ENCODE data around the gene ZNF500. TPM values are rescaled to one million over a fixed set of nuclear protein-coding genes. Genes with fewer than 3 reads are reported as not detected.

ZNF500 gene
- total RNA-seq, 1 donor: 27.5 TPM

DNA sequence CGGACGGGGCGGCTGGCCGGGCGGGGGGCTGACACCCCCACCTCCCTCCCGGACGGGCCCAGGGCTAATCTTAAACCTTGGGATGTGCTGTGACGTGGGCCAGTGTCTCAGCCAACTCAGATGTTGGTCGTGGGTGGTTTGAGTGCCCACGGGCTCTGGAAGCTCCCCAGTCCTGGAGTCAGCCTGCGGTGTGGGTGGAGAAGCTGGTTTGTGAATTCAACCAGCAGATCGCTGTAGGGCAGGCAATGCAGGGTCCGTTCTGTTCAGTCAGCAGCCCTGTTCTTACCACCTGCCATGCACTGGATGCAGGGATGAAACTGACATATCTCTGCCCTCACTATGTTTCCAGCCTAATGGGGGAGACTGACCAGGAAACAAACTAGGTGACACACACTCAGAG is 8.0 kb upstream of the ZNF500 start:
- no peak for DNase-seq (ENCODE audit: low read depth in 2 of 3, low spot score in 2 of 3)

DNA sequence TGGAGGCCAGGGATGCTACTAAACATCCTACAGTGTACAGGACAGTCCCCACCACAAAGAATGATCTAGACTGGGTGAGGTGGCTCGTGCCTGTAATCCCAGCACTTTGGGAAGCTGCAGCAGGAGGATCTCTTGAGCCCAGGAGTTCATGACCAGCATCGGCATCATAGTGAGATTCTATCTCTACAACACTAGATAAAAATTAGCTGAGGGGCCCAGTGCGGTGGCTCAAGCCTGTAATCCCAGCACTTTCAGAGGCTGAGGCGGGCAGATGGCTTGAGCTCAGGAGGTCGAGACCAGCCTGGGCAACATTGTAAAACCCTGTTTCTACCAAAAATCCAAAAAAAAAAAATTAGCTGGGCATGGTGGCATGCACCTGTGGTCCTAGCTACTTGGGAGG is 5.4 kb upstream of the ZNF500 start:
- no peak for DNase-seq (ENCODE audit: low read depth in 2 of 3, low spot score in 2 of 3)

DNA sequence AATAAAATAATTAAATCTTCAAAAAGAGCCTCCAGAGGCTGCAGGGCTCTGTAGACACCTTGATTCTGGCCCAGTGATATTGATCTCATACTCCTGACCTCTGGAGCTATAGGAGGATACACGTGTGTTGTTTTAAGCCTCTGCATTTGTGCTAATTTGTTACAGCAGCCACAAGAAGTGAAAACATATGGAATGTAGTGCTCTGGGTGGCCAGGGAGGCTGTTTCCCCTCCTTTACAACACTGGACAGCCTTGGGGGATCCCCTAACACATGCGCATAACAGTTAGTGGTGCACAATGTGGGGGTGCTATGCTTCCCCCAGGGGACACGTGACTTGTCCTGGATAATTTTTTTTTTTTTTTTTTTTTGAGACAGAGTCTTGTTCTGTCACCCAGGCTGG is 4.7 kb upstream of the ZNF500 start:
- DNase-seq (ENCODE audit: low read depth in 2 of 3, low spot score in 2 of 3): no peak

DNA sequence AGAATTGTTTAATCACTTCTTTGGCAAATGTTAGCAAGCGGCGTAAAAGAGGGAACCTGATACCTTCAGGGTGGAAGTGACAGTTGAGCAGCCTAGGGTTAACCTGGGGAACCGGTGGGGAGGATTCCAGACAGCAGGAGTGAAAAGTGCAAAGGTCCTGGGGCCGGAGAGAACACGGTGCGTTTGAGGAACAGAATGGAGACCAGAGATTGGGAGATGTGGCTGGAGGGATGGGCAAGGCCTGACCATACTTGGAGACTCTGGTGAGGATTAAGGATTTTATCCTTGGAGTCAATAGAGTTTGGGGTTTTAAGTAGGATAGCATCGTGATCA is 2.3 kb upstream of the ZNF500 start:
- DNase-seq (ENCODE audit: low read depth in 2 of 3, low spot score in 2 of 3): no peak

DNA sequence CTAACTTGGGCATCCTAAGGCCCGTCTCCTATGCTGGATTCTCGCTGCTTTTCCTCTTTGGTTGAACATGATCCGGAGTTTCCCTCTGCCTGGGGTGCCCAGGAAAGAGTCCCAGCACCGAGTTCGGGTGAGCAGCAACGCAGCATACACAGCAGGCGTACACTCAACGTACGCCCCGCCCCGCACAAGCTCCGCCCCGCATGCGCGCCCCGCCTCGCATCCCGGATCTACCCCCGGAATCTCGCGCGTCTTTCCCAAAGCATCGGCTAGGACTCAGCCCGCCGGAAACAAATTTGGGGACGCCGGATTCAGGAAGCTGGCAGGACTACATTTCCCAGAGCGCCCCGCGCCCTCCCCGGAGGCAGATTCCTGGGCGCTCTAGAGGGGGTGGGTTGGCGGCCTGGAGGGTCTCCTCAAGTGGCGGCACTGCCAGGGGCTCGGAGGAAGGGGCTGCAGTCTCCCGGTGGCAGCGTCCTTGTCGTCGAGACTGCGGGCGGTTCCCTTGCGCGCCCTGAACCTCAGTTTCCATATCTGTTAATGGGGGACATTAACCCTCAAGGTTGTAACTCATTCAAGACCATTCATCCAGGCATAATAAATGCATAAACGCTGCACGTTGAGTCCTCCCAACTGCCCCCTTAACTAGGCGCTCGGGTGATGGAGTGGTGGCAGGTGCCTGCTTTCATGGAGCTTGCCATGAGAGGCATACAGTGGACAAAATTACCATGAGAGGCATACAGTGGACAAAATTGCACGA is 1.8 kb upstream of the ZNF500 start:
- DNase-seq (ENCODE audit: low read depth in 2 of 3, low spot score in 2 of 3): peak; percentile 67 to 81 (median 75)

DNA sequence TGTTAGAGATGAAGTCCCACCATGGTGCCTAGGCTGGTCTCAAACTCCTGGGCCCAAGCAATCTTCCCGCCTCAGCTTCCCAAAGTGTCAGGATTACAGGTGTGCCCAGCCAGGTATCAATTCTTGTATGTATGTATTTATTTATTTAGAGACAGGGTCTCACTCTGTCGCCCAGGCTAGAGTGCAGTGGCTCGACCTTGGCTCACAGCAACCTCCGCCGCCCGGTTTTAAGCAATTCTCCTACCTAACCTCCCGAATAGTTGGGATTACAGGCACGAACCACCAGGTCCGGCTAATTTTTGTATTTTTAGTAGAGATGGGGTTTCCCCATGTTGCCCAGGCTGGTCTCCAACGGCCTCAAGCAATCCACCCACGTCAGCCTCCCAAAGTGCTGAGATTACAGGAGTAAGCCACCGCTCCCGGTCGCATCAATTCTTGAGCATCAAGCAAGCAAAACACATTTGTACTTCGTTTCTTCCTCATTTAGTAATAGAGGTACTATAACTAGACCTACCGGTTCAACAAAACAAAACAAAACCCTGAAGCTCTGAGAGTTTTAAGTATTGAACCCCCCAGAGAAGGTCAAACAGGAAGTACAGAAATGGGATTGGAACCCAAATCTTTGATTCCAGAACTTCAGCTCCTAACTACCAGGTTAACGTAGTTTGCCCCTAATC is 1.0 kb upstream of the ZNF500 start:
- peak in 2 of 3 donors; percentile 22 to 42 for DNase-seq (ENCODE audit: low read depth in 2 of 3, low spot score in 2 of 3)

DNA sequence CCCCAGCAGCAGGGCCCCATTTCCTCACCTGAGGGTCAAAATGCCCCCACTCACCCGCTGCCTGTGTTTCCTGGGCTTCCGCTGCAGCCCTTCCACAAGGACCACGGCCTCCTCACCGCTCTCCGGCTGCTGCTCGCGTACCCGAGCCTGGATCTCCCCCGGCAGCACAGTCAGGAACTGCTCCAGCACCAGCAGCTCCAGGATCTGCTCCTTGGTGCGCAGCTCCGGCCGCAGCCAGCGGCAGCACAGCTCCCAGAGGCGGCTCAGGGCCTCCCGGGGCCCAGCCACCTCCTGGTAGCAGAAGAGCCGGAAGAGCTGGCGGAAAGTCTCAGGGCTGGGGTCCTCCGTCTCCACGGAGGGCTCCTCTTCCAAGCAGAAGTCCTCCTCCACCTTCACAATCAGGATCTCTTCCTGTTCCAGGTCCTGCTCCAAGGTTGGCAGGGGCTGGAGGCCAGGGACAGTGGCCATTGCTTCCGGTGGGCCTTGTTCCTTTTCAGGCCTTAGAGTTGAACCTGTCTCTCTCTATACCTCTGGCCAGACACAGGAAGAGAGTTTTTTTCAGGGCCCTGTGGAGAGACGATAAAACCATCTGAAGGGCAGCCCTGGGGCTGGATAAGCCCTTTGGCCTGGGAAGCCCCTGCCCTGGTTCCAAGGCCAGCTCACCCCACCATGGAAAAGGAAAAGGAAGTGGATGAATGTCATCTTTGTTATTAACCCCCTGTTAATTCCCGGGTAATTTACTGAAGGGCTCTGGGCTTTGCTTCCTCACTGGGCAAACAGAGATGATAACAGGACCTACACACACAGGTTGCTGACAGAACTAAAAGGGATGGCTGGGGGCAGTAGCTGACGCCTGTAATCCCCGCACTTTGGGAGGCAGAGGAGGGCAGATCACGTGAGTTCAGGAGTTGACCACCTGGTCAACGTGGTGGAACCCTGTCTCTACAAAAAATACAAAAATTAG is 1.2 kb downstream of the ZNF500 start:
- DNase-seq (ENCODE audit: low read depth in 2 of 3, low spot score in 2 of 3): no peak

DNA sequence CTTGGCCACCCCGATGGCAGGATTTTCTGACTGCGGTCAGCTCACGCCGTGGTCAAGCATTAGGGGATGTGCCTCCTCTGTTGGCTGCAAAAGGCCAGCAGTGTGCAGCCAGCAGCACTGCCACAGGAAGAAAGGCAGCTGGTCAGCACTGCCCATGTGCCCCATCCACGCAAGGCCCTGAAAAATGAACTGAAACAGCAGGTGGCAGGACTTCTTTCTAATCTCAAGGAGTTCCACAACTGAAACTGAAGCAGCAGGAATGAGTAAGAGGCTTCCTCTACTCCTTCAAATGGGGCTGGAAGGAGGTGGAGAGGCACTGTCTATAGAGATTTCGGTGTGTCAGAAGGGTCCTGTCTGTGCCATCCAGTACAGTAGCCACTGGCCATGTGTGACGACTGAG is 3.2 kb downstream of the ZNF500 start:
- no peak for DNase-seq (ENCODE audit: low read depth in 2 of 3, low spot score in 2 of 3)

DNA sequence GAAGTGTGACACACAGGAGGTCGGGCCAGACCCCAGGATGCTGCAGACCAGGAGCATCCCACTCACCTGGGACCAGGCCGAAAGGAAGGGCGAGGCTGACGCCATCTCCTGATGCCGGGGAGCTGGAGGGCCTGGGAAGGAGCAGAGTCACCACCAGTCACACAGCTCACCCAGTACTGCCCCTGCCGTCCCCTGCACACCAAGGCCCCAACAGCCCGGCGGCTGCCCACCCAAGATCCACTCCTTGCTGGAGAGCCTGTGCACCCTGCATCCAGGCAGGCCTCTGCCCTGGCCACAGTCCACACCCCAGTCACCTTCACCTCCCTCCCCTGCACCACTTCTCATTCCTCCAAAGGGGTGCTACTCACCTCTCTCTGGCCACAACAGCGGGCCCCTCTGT is 4.8 kb downstream of the ZNF500 start:
- DNase-seq (ENCODE audit: low read depth in 2 of 3, low spot score in 2 of 3): no peak

DNA sequence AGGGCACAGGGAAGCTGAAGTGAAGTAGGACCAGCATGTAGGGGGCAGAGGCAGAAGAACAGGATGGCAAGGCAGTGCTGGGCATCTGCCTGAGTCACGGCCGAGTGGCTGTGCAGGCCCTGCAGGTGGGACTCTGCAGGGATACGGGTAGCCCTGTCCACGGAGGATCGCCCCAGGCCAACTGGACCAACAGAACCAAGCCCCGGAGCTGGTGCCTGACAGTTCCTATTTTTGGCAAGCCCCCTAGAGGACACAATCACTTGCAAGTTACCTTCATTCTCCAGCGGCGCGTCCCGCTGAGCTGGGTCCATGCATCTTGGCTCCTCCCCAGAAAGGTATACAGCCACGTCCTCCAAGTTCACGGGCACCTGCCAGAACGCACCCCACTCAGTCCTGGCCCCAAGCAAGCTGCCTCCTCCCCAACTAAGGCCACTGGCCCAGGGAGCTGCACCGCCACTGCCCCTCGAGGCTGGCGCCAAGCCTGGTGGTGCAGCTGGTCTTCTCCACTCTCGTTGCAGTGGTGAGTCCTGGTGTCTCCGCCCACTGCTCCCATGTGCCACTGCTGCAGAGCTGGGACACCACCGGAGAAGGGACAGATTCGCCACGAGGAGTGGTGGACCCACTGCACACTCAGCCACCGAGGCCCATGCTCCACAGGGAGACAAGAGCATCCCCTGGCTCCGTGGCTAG is 6.6 kb downstream of the ZNF500 start:
- DNase-seq (ENCODE audit: low read depth in 2 of 3, low spot score in 2 of 3): no peak

DNA sequence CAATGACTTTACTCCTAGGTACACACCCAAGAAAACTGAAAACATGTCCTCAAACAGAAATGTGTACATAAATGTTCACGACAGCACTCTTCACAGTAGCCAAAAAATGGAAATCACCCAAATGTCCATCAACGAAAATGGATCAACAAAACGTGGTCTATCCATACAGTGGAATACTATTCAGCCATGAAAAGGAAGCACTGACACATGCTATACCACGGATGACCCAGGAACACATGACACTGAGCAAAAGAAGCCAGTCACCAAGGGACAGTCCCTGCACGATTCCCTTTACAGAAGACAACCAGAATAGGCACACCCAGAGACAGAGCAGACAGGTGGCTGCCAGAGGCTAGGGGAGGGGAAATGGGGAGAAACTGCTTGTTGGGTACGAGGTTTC is 11.3 kb downstream of the ZNF500 start:
- no peak for DNase-seq (ENCODE audit: low read depth in 2 of 3, low spot score in 2 of 3)

DNA sequence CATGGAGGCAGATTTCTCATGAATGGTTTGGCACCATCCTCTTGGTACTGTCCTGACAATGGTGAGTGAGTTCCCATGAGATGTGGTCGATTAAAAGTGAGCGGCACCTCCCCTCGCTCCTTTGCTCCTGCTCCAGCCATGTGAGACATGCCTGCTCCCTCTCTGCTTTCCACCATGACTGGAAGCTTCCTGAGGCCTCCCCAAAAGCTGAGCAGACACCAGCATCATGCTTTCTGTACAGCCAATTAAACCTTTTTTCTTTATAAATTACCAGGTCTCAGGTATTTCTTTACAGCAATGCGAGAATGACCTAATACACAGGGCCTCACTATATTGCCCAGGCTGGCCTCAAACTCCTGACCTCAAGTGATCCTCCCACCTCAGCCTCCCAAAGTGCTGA is 12.1 kb downstream of the ZNF500 start:
- no peak for DNase-seq (ENCODE audit: low read depth in 2 of 3, low spot score in 2 of 3)

DNA sequence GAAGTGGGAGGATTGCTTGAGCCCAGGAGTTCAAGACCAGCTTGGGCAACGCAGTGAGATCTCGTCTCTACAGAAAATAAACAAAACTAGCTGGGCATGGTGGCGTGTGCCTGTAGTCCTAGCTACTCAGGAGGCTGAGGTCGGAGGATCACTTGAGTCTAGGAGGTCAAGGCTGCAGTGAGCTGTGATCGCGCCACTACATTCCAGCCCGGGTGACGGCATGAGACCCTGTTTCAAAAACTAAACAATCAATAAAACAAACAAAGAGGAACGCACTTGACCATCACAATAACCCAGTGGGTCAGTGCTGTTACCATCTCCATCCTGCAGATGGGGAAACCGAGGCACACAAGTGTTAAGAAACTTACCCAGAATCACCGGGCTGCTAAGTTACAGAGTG is 13.7 kb downstream of the ZNF500 start:
- no peak for DNase-seq (ENCODE audit: low read depth in 2 of 3, low spot score in 2 of 3)

DNA sequence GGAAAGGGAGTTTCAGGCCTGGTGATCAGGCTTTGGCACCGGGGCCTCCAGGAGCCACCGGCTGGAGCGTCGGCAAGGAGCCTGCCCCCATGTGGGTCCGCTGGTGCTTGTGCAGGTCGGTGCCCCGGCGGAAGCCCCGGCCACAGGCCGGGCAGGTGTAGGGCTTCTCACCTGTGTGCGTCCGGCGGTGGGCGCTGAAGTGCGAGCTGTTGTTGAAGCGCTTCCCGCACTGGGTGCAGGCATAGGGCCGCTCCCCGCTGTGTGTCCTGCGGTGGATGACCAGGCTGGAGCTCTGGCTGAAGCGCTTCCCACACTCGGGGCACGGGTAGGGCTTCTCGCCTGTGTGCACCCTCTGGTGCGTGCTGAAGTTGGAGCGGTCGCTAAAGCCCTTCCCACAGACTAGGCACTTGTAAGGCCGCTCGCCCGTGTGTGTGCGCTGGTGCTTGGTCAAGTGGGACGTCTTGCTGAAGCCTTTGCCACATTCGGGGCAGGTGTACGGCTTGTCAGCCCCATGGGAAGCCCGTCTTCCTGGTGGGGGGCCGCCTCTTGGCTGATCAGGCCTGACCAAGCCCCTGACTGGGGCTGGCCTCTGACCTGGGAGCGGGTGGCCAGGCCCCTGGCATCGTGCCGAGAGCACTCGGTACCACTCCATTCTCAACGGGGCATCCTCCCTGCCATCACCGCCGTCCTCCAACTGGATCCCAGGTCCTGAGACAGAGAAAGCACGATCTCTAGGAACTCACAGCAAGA is 14.4 kb downstream of the ZNF500 start:
- DNase-seq (ENCODE audit: low read depth in 2 of 3, low spot score in 2 of 3): no peak

DNA sequence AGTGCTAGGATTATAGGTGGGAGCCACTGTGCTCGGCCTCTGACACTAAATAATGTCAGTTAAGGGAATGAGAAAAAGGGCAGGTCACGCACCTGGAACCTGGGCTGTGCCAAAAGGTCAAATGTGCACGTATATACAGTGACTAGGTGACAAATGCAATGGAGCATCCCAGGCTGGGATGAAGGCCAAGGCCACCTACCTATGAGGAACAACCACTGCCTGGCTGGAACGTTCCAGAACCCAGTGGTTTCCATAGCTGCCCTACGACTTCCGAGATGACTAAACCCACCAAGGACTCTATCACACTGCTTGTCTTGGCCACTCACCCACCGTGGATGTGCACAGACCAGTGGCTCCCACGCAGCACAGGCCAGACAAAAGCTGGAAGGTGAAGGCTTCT is 16.1 kb downstream of the ZNF500 start:
- DNase-seq (ENCODE audit: low read depth in 2 of 3, low spot score in 2 of 3): no peak

DNA sequence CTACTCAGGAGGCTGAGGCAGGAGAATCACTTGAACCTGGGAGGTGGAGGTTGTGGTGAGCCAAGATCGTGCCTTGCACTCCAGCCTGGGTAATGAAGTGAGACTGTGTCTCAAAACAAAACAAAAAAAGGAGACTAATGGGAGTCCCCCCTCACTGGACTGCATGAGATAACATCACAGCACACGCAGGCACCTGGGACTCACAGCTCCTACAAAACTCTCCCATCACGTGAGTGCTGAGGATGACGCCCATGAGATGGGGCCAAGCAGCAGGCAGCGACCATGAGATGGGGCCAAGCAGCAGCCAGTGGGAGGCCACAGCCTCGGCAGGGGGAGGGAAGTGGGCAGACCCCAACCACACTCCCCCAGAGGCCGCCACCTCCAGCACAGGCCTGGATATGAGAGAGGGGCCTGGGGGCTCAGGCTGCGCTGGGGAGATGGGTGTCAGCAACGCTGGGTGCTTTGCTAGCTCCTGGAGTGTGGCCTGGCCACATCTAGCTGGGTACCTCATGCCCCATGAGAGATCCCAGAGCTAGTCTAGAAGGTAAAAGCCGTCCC is 17.2 kb downstream of the ZNF500 start:
- no peak for DNase-seq (ENCODE audit: low read depth in 2 of 3, low spot score in 2 of 3)

DNA sequence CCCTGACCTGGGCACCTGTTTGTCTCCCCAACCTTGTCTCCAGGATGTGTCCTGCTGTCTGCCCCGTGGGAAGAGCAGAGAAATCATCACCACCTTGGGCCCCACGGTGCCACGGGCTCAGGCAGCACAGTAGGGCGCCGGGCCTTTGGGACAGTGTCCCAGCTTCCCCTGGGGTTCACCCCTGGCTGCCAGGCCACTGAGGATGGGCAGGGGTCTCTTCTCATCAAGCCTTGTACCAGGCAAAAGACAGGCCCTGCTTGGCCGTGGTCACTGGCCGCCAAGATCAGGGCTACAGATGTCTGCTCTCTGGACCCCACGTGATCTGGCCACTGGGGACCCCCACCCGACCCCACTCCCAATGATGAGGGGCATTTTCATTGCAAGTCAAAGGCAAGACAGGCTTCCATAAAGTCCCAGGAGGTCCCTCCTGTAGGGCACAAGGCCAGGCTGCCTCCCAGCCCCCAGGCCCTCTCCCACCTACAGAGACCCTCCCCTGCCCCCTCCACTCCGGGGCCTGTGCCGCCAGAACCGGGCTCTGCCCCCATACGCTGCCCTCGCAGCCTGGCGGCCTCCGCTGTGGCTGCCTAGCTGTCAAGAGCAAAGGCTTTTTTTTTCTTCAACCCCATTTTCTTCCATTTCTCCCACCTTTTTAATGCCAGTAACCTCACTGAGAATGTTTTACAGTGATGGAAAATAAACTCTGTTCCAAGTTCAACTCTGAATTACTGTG is 18.1 kb downstream of the ZNF500 start:
- no peak for DNase-seq (ENCODE audit: low read depth in 2 of 3, low spot score in 2 of 3)

DNA sequence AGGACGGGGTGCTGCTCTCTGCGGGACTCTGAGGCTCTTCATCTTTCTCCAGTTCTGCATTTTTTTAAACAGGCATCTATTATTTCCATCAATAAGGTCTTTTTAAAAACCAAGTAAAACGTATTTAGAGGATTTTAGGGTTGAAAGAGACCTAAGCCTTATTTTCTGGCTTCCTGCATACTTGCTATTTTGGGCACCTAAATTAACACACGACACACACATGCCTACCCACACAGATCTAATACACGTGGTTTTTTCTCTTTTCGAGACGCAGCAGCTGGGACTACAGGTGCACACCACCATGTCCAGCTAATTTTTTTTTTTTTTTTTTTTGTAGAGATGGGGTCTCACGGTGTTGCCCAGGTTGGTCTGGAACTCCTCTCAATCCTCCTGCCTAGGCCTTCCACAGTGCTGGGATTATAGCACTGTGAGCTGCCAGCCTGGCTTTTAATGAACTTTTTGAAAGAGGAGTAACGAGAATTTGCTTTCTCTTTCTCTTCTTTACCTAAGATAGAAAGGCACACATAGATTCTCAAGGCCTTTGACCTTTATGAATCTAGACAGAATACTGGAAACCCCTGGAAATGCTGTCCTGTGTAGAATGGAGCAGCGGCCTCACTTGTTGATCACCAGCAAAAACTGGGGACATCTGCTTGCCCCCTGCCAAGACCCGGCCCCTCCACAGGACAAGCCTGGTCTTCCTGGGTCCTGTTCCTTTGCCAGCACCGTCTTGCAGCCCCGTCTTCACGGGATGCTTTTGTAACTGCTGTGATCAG is 18.9 kb downstream of the ZNF500 start:
- no peak for DNase-seq (ENCODE audit: low read depth in 2 of 3, low spot score in 2 of 3)

Data from hematopoietic multipotent progenitor cell (in vitro differentiated cells).